ENCODE results near the gene YBEY.

DNA sequence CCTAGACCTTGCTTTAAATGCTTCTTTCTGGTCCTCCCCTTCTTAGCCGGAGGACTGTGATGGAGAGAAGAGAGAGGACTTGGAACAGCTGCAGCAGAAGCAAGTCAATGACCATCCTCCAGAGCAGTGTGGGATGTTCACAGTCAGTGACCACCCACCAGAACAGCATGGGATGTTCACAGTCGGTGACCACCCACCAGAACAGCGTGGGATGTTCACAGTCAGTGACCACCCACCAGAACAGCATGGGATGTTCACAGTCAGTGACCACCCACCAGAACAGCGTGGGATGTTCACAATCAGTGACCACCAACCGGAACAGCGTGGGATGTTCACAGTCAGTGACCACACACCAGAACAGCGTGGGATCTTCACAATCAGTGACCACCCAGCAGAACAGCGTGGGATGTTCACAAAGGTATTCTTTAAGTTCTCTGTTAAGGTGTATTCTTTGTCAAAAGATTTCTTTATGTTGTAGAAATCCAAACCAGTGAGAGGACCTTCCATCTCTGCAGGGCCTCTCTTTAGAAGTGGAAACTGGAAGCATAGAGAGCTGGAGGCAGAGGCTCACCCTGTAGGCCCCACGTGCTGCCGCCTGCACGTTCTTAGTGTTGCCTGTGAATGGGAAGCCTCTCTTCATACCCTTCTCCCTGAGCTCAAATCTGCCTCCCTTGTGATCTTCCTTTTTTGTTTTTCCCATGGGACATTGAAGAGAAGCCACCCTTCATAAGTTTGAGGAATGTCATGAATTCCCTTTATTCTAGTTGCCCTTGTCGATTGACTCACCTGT, 48.4 kb downstream of the YBEY start:
- TF ChIP-seq, protein P1, sequence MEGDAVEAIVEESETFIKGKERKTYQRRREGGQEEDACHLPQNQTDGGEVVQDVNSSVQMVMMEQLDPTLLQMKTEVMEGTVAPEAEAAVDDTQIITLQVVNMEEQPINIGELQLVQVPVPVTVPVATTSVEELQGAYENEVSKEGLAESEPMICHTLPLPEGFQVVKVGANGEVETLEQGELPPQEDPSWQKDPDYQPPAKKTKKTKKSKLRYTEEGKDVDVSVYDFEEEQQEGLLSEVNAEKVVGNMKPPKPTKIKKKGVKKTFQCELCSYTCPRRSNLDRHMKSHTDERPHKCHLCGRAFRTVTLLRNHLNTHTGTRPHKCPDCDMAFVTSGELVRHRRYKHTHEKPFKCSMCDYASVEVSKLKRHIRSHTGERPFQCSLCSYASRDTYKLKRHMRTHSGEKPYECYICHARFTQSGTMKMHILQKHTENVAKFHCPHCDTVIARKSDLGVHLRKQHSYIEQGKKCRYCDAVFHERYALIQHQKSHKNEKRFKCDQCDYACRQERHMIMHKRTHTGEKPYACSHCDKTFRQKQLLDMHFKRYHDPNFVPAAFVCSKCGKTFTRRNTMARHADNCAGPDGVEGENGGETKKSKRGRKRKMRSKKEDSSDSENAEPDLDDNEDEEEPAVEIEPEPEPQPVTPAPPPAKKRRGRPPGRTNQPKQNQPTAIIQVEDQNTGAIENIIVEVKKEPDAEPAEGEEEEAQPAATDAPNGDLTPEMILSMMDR (conservative IDR thresholded peaks at IDR 0.05; ENCODE audit: low read length): no peak
- TF ChIP-seq EZH2phosphoT487 (IDR thresholded peaks at IDR 0.05; ENCODE audit: borderline replicate concordance, low read depth, low read length): no peak
